HepG2 (cell line): Measurements from ENCODE around the gene CNR1. TPM values are rescaled to one million over a fixed set of nuclear protein-coding genes. Genes with fewer than 3 reads are reported as not detected.
"Not testable (repeated sequence)": the region's sequence is repeated elsewhere in the genome, so short reads cannot be mapped to it uniquely, and the experiment has no call there.

Source experiments
- ATAC-seq: fragments of 200-7000 bp; cut with Tn5 transposase; 3 replicates; pipeline ENCODE4 v1.9.1; 2020; ENCODE audit warnings: mild to moderate bottlenecking, moderate library complexity
- BruUV-seq: library from RNA; stranded (reverse); fragments of 400-500 nt; replicated peaks from 2 replicates; lab custom pipeline; 2021; lab: Mats Ljungman, UMichigan
- CTCF ChIA-PET: fragments of 300-600 bp; formaldehyde crosslinking; extraction: SDS; loops from one replicate; lab custom pipeline; 2021; ENCODE audit warnings: low total read pairs, inconsistent platforms, low intra/inter-chr PET ratio; lab: Yijun Ruan, JAX
- POLR2A ChIA-PET: fragments of 350-600 bp; sonication (Branson Sonifier 250); formaldehyde crosslinking; loops from one replicate; lab custom pipeline; 2020; ENCODE audit warnings: antibody characterized with exemption, inconsistent platforms; lab: Yijun Ruan, JAX
- DNase-seq: peaks from one replicate; pipeline ENCODE4 v3.0.0-alpha.2; 2015; ENCODE audit warnings: low spot score
- FAIRE-seq: peaks from 3 replicates; lab custom pipeline; 2011; peaks lifted over from hg19 to GRCh38; lab: Jason Lieb, UNC
- H2AFZ ChIP-seq: one replicate; pipeline ENCODE4 v1.6.1; 2011; ENCODE audit warnings: low read length, inconsistent platforms
- H3K27ac ChIP-seq: fragments of 300-600 bp; 3 replicates; pipeline ENCODE4 v1.8.0; 2011; ENCODE audit warnings: mixed run types, mild to moderate bottlenecking, mixed read lengths, low read length, inconsistent platforms; ENCODE audit not compliant: insufficient read depth; ENCODE audit errors: extremely low read length
- H3K27me3 ChIP-seq, 2 experiments: fragments of 200-600 bp in 1 of 2; 2 replicates in 1 of 2; 3 replicates in 1 of 2; pipeline versions ENCODE4 v1.6.0 to v1.8.0; 2011; ENCODE audit warnings: low read length in 2 of 2, mild to moderate bottlenecking in 2 of 2, moderate library complexity in 2 of 2, inconsistent platforms in 1 of 2; ENCODE audit not compliant: insufficient read depth in 2 of 2, control insufficient read depth in 1 of 2
- H3K36me3 ChIP-seq, 2 experiments: fragments of 200-600 bp in 1 of 2; replicated peaks in 1 of 2; 2 replicates in 1 of 2; 3 replicates in 1 of 2; pipeline versions ENCODE4 v1.5.1 to v1.8.0; 2011; ENCODE audit warnings: low read length in 2 of 2, inconsistent platforms in 1 of 2; ENCODE audit not compliant: insufficient read depth in 2 of 2, control insufficient read depth in 1 of 2
- H3K4me1 ChIP-seq: 2 replicates; pipeline ENCODE4 v1.5.1; 2012; ENCODE audit warnings: low read length, inconsistent platforms; ENCODE audit not compliant: insufficient read depth
- H3K4me2 ChIP-seq: 2 replicates; pipeline ENCODE4 v1.6.0; 2011; ENCODE audit warnings: low read depth, low read length, inconsistent platforms
- H3K4me3 ChIP-seq, 3 experiments: fragments of 200-600 bp in 1 of 3; sonication (generic), shearing (Covaris generic) in 1 of 3; replicated peaks in 1 of 3; 2 replicates each; pipeline ENCODE4 v1.5.1; 2011 to 2016; ENCODE audit warnings: low read length in 3 of 3, inconsistent platforms in 2 of 3, low read depth in 2 of 3, mild to moderate bottlenecking in 2 of 3, control low read depth in 1 of 3, mixed read lengths in 1 of 3; ENCODE audit not compliant: insufficient read depth in 1 of 3
- H3K79me2 ChIP-seq: one replicate; pipeline ENCODE4 v1.6.1; 2011; ENCODE audit warnings: low read length, inconsistent platforms; ENCODE audit not compliant: insufficient read depth
- H3K9ac ChIP-seq: 2 replicates; pipeline ENCODE4 v1.6.0; 2011; ENCODE audit warnings: mild to moderate bottlenecking, low read depth, low read length, inconsistent platforms; ENCODE audit not compliant: insufficient read depth
- H3K9me3 ChIP-seq: 2 replicates; pipeline ENCODE4 v1.5.1; 2012; ENCODE audit warnings: mild to moderate bottlenecking, low read length
- H4K20me1 ChIP-seq: 2 replicates; pipeline ENCODE4 v1.6.0; 2011; ENCODE audit warnings: inconsistent platforms, mild to moderate bottlenecking, low read length, moderate library complexity; ENCODE audit not compliant: insufficient read depth
- HMGA1 ChIP-seq: sonication (generic); formaldehyde crosslinking; conservative IDR thresholded peaks from 2 replicates; pipeline ENCODE4 v1.4.0; 2020; ENCODE audit warnings: missing genetic modification reagents
- KAT8 ChIP-seq: IDR thresholded peaks from 2 replicates; pipeline ENCODE4 v1.6.1; 2016; ENCODE audit warnings: missing genetic modification reagents, missing compliant biosample characterization
- MAF1 ChIP-seq: sonication (generic); formaldehyde crosslinking; IDR thresholded peaks from 2 replicates; pipeline ENCODE4 v1.5.0; 2020; ENCODE audit warnings: missing genetic modification reagents, borderline replicate concordance
- PHF5A ChIP-seq: IDR thresholded peaks from one replicate; pipeline ENCODE4 v1.6.1; 2018; ENCODE audit warnings: low read depth, missing genetic modification reagents; ENCODE audit not compliant: unreplicated experiment
- SNAI1 ChIP-seq: sonication (generic); formaldehyde crosslinking; IDR thresholded peaks from 2 replicates; pipeline ENCODE4 v1.5.0; 2020; ENCODE audit warnings: mild to moderate bottlenecking, missing genetic modification reagents, borderline replicate concordance
- SOX13 ChIP-seq, 3 experiments: fragments of 450-650 bp in 1 of 3; sonication (generic) in 1 of 3; formaldehyde crosslinking in 1 of 3; IDR thresholded peaks in 2 of 3; conservative IDR thresholded peaks in 1 of 3; 2 replicates each; pipeline versions ENCODE4 v1.5.0 to v1.6.1; 2016 to 2020; ENCODE audit warnings: antibody characterized with exemption in 1 of 3, mild to moderate bottlenecking in 1 of 3, missing compliant biosample characterization in 1 of 3, missing genetic modification reagents in 1 of 3, moderate library complexity in 1 of 3
- ZNF136 ChIP-seq: sonication (generic); formaldehyde crosslinking; IDR thresholded peaks from 2 replicates; pipeline ENCODE4 v1.8.1; 2022; ENCODE audit warnings: low read depth, mild to moderate bottlenecking, moderate library complexity, missing genetic modification reagents
- ZNF33B ChIP-seq: sonication (generic); formaldehyde crosslinking; IDR thresholded peaks from 2 replicates; pipeline ENCODE4 v1.5.1; 2020; ENCODE audit warnings: mild to moderate bottlenecking, missing genetic modification reagents
- ZNF513 ChIP-seq: sonication (generic); formaldehyde crosslinking; conservative IDR thresholded peaks from 2 replicates; pipeline ENCODE4 v1.5.0; 2020; ENCODE audit warnings: missing genetic modification reagents
- ZNF674 ChIP-seq: sonication (generic); formaldehyde crosslinking; IDR thresholded peaks from 2 replicates; pipeline ENCODE4 v1.5.0; 2020; ENCODE audit warnings: low read depth, mild to moderate bottlenecking, missing genetic modification reagents
- WGBS: methylation state at CpG from one replicate; pipeline ENCODE4 v1.1.6; 2017; ENCODE audit warnings: low lambda C conversion rate; 5-methylcytosine and 5-hydroxymethylcytosine counted together
- in situ Hi-C: cut with HindIII; loops from 2 replicates; pipeline ENCODE4 v1.10.0; 2017; ENCODE audit warnings: low pct_unique_long_range_greater_than_20kb; ENCODE audit not compliant: extremely low pct_ligation_motif_present
- intact Hi-C: fragments of 100-400 bp; cut with micrococcal nuclease; formaldehyde crosslinking; loops from one replicate; pipeline ENCODE4 v1.10.0; 2022; ENCODE audit not compliant: unreplicated experiment
- polyA plus RNA-seq, 8 experiments: library from polyadenylated mRNA; depleted of rRNA in 3 of 8; stranded (reverse) in 7 of 8; unstranded in 1 of 8; fragments of >200 nt; fragmentation: Illumina TruSeq in 4 of 8; extraction: Trizol in 4 of 8; gene quantifications; 2 replicates each; pipeline versions ENCODE4 v1.2.1 to v1.2.3, GENCODE V29; 2011 to 2016; ENCODE audit warnings: low read depth in 4 of 8, missing spikeins in 1 of 8, mixed read lengths in 1 of 8; ENCODE audit not compliant: insufficient read depth in 1 of 8
- total RNA-seq, 5 experiments: library from RNA; depleted of rRNA; stranded (reverse); fragments of >200 nt; fragmentation: Illumina TruSeq; extraction: Trizol; gene quantifications; 2 replicates each; pipeline ENCODE4 v1.2.3, GENCODE V29; 2016; ENCODE audit warnings: low read depth in 1 of 5

Gene CNR1
- total and polyA plus RNA-seq, 2 of the 13 experiments (the other 11 are each of a cell fraction or from before 2014, with no cell fraction given): not detected

DNA sequence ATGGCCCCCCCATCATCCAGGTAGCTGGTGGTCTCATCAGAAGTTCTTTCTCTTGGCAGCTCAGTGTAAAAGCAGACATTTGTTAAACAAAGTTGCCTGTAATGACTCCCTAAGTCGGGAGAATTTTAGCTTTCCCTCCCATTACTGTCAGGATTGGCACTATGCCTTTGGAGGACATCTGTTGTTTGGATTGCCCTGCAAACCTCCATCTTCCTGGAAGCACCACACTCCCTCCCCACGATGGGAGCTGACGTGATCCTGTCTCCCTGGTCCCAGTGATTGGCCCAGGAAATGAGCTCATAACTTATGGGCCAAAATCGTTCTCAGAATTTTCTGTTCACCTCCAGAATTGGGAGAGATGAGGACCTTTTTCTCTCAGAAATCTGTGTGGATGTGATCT lies 42.6 kb upstream of the CNR1 start (continued):
- TF ChIP-seq SNAI1 (CRISPR knock-in tag) (no peak), ZNF674 (no peak)

DNA sequence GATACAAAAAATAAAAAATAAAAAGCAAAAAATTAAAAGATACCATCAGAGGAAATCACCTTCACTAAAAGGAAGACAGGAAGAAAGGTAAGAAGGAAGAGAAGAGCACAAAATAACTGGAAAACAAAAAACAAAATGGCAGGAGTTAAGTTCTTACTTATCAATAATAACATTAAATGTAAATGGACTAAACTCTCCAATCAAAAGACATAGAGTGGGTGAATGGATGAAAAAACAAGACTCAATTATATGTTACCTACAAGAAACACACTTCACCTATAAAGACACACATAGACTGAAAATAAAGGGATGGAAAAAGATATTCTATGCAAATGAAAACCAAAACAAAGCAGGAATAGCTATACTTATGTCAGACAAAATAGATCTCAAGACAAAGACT lies 35.6 kb upstream of the CNR1 start:
- H3K4me2 ChIP-seq, BruUV-seq, intact Hi-C loops, POLR2A ChIA-PET, H3K4me1 ChIP-seq, H3K36me3 ChIP-seq, H2AFZ ChIP-seq, DNase-seq, FAIRE-seq, H3K9me3 ChIP-seq, H4K20me1 ChIP-seq, CTCF ChIA-PET, ATAC-seq, H3K27ac ChIP-seq, H3K4me3 ChIP-seq, in situ Hi-C loops, H3K27me3 ChIP-seq, H3K9ac ChIP-seq, H3K79me2 ChIP-seq: not testable (repeated sequence)

DNA sequence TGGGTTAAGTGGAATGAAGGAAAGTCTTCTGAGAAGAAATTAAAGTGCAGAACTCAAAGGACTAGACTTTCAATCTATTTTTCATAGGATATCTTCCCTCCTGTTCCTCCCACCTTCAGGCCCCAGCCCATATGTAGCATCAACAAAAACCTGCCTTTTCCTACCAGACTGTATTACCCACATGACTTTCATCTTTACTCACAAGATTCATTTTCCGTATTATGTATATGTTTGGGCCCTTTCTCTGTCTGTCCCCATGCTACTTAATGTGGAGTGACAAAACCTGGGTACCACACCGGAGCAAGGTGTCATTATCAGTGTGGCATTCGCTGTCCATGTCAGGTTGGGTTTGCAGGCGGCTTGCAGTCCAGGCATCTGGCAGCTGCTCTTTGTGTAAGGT lies 18.8 kb upstream of the CNR1 start:
- no peak for TF ChIP-seq ZNF33B (CRISPR knock-in tag)
- TF ChIP-seq ZNF513 (CRISPR knock-in tag): no peak
- no peak for TF ChIP-seq PHF5A (CRISPR knock-in tag)
- TF ChIP-seq HMGA1 (CRISPR knock-in tag): no peak
- TF ChIP-seq ZNF136 (CRISPR knock-in tag): no peak
- no peak for TF ChIP-seq MAF1 (CRISPR knock-in tag)
- no peak for TF ChIP-seq KAT8
- no peak for TF ChIP-seq SOX13 (IDR thresholded peaks at IDR 0.05)
- no peak for TF ChIP-seq SOX13 (CRISPR knock-in tag; conservative IDR thresholded peaks at IDR 0.05 in 1 of 2, IDR thresholded peaks at IDR 0.05 in 1 of 2)
- intact Hi-C loops: no loop called here
- 0% methylated on average over 4 of the region's 4 CpGs for WGBS
- 0 out of 5 replicates have a peak, but pooled peaks cover 0 to 5% of the 10 kb centered on the region in 2 experiments for H3K27me3 ChIP-seq
- H3K9me3 ChIP-seq: no peaks in the 10 kb centered on the region
- no peak overlapping the region for H2AFZ ChIP-seq
- ChIA-PET POLR2A (no interaction called here), CTCF (no interaction called here)
- H3K36me3 ChIP-seq: no peaks in the 10 kb centered on the region
- no peak for FAIRE-seq
- ATAC-seq: no peak
- no peaks in the 10 kb centered on the region for H4K20me1 ChIP-seq
- no peak overlapping the region for H3K9ac ChIP-seq
- H3K79me2 ChIP-seq: no peaks in the 10 kb centered on the region
- H3K4me3 ChIP-seq: no peak overlapping the region
- no peak for DNase-seq
- no TSS peak for BruUV-seq
- in situ Hi-C loops: no loop called here
- no peak overlapping the region for H3K4me2 ChIP-seq
- no peaks in the 10 kb centered on the region for H3K4me1 ChIP-seq
- H3K27ac ChIP-seq: no peak overlapping the region
